ENCODE data around the gene S100A8. TPM values are rescaled to one million over a fixed set of nuclear protein-coding genes. Genes with fewer than 3 reads are reported as not detected.

S100A8 gene
- total and polyA plus RNA-seq, 4 donors: 38.4 to 99.3 (median 41.9) TPM

DNA sequence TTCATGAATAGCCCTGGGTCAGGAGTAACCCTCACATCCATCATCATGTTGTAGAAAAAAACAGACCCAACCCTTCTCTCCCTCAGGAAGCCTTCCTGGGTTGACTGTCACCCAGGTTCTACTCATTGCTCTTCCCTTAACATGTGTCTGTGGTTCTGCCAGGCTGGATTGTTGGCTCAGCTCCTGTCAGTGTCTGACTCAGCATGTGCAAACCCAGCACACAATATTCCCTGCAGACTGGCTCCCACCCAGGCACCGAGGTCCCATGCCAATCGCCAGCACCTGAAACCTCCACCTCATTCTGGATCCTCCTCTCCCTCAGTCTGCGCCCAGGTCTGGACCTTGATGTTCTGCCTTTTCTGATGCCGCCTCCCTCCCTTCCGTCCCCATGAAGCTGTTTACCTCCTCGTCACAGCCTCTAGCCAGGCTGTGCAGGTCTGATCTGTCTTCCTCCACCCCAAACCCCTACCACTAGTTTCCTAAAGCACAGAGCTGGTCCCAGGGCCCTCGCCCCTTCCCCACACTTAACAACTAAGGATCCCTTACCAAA is 4.3 kb upstream of the S100A8 start:
- Histone ChIP-seq H3K9me3 (ENCODE audit: control insufficient read depth in 4 of 4, low read length in 3 of 4) (no peaks in the 10 kb centered on the region), H3K9ac (ENCODE audit: low read depth in 1 of 2, low read length in 2 of 2) (no peak overlapping the region), H3K4me3 (ENCODE audit: low read depth in 1 of 3, low read length in 3 of 3) (no peak overlapping the region), H3K27ac (ENCODE audit: low read depth in 1 of 2, low read length in 2 of 2) (no peak overlapping the region), H3K27me3 (ENCODE audit: control insufficient read depth in 4 of 4, insufficient read depth in 4 of 4, low read length in 3 of 4) (peaks cover 0 to 5% (median 0%) of the 10 kb centered on the region in 4 donors), H3K4me1 (ENCODE audit: control insufficient read depth in 4 of 4, insufficient read depth in 4 of 4, low read length in 3 of 4) (no peaks in the 10 kb centered on the region), H3K36me3 (ENCODE audit: control insufficient read depth in 4 of 4, insufficient read depth in 3 of 4, low read depth in 1 of 4, low read length in 3 of 4) (no peaks in the 10 kb centered on the region)
- 73% methylated on average over 7 of the region's 7 CpGs for WGBS
- TF ChIP-seq NR2F2 (IDR thresholded peaks at IDR 0.05) (no peak), RXRA (IDR thresholded peaks at IDR 0.05) (no peak), GABPA (IDR thresholded peaks at IDR 0.05 in 1 of 2, conservative IDR thresholded peaks at IDR 0.05 in 1 of 2) (no peak), YY1 (IDR thresholded peaks at IDR 0.05) (no peak), HNF4G (IDR thresholded peaks at IDR 0.05) (no peak), JUND (IDR thresholded peaks at IDR 0.05) (no peak), TAF1 (conservative IDR thresholded peaks at IDR 0.05) (no peak), EGR1 (IDR thresholded peaks at IDR 0.05; ENCODE audit: low read depth in 2 of 2) (no peak), FOXA2 (IDR thresholded peaks at IDR 0.05) (no peak), FOXA1 (IDR thresholded peaks at IDR 0.05) (no peak)
- TF ChIP-seq, protein P1, sequence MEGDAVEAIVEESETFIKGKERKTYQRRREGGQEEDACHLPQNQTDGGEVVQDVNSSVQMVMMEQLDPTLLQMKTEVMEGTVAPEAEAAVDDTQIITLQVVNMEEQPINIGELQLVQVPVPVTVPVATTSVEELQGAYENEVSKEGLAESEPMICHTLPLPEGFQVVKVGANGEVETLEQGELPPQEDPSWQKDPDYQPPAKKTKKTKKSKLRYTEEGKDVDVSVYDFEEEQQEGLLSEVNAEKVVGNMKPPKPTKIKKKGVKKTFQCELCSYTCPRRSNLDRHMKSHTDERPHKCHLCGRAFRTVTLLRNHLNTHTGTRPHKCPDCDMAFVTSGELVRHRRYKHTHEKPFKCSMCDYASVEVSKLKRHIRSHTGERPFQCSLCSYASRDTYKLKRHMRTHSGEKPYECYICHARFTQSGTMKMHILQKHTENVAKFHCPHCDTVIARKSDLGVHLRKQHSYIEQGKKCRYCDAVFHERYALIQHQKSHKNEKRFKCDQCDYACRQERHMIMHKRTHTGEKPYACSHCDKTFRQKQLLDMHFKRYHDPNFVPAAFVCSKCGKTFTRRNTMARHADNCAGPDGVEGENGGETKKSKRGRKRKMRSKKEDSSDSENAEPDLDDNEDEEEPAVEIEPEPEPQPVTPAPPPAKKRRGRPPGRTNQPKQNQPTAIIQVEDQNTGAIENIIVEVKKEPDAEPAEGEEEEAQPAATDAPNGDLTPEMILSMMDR (IDR thresholded peaks at IDR 0.05; ENCODE audit: low read depth, low read length, missing input control): no peak
- TF ChIP-seq, protein P2, sequence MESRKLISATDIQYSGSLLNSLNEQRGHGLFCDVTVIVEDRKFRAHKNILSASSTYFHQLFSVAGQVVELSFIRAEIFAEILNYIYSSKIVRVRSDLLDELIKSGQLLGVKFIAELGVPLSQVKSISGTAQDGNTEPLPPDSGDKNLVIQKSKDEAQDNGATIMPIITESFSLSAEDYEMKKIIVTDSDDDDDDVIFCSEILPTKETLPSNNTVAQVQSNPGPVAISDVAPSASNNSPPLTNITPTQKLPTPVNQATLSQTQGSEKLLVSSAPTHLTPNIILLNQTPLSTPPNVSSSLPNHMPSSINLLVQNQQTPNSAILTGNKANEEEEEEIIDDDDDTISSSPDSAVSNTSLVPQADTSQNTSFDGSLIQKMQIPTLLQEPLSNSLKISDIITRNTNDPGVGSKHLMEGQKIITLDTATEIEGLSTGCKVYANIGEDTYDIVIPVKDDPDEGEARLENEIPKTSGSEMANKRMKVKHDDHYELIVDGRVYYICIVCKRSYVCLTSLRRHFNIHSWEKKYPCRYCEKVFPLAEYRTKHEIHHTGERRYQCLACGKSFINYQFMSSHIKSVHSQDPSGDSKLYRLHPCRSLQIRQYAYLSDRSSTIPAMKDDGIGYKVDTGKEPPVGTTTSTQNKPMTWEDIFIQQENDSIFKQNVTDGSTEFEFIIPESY (IDR thresholded peaks at IDR 0.05): no peak
- TF ChIP-seq, protein P3, sequence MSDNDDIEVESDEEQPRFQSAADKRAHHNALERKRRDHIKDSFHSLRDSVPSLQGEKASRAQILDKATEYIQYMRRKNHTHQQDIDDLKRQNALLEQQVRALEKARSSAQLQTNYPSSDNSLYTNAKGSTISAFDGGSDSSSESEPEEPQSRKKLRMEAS (IDR thresholded peaks at IDR 0.05): no peak
- TF ChIP-seq, protein P4, sequence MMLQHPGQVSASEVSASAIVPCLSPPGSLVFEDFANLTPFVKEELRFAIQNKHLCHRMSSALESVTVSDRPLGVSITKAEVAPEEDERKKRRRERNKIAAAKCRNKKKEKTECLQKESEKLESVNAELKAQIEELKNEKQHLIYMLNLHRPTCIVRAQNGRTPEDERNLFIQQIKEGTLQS (IDR thresholded peaks at IDR 0.05): no peak
- peak; percentile 14 for DNase-seq (ENCODE audit: low spot score)

DNA sequence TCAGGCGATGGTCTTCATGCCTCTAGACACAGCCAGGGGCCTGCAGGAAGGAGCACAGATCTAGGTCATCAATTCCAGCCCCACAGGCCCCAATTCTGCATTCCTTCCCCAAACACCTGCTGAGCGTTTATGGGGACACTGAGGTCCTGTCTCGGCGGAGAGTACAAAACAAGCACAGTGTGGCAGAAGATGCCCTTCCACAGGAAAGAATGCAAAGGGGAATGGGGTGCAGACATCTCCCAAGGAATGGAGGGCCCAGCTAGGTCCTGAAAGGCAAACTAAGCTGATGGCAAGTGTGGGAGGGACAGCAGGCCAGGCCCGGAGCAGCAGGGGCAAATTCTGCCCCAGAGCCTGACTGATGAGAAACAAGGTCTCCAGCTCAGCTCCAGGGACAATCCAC is 3.5 kb upstream of the S100A8 start:
- Histone ChIP-seq H3K27me3 (ENCODE audit: control insufficient read depth in 4 of 4, insufficient read depth in 4 of 4, low read length in 3 of 4) (peaks cover 0 to 5% (median 0%) of the 10 kb centered on the region in 4 donors), H3K9ac (ENCODE audit: low read depth in 1 of 2, low read length in 2 of 2) (no peak overlapping the region), H3K9me3 (ENCODE audit: control insufficient read depth in 4 of 4, low read length in 3 of 4) (no peaks in the 10 kb centered on the region), H3K36me3 (ENCODE audit: control insufficient read depth in 4 of 4, insufficient read depth in 3 of 4, low read depth in 1 of 4, low read length in 3 of 4) (no peaks in the 10 kb centered on the region), H3K4me3 (ENCODE audit: low read depth in 1 of 3, low read length in 3 of 3) (no peak overlapping the region), H3K27ac (ENCODE audit: low read depth in 1 of 2, low read length in 2 of 2) (no peak overlapping the region), H3K4me1 (ENCODE audit: control insufficient read depth in 4 of 4, insufficient read depth in 4 of 4, low read length in 3 of 4) (no peaks in the 10 kb centered on the region)
- DNase-seq (ENCODE audit: low spot score): peak; percentile 27
- TF ChIP-seq RXRA (IDR thresholded peaks at IDR 0.05) (no peak), TAF1 (conservative IDR thresholded peaks at IDR 0.05) (no peak), GABPA (IDR thresholded peaks at IDR 0.05 in 1 of 2, conservative IDR thresholded peaks at IDR 0.05 in 1 of 2) (no peak), JUND (IDR thresholded peaks at IDR 0.05) (no peak), RAD21 (IDR thresholded peaks at IDR 0.05) (no peak)
- 79% methylated on average over 5 of the region's 5 CpGs for WGBS

Data from liver (tissue), 9 donors.